Measurements from ENCODE around the gene AIDA.
"Not testable (repeated sequence)": the region's sequence is repeated elsewhere in the genome, so short reads cannot be mapped to it uniquely, and the experiment has no call there.

- TF ChIP-seq CTCF, POLR2AphosphoS5 (IDR thresholded peaks at IDR 0.05): not testable (repeated sequence)
These were observed 29.6 kb upstream of the AIDA start for GRCh38 chr1:222741630-222742457.

Data from gastroesophageal sphincter (tissue), 3 donors.